ENCODE measurements around the gene COBL.

COBL gene

DNA sequence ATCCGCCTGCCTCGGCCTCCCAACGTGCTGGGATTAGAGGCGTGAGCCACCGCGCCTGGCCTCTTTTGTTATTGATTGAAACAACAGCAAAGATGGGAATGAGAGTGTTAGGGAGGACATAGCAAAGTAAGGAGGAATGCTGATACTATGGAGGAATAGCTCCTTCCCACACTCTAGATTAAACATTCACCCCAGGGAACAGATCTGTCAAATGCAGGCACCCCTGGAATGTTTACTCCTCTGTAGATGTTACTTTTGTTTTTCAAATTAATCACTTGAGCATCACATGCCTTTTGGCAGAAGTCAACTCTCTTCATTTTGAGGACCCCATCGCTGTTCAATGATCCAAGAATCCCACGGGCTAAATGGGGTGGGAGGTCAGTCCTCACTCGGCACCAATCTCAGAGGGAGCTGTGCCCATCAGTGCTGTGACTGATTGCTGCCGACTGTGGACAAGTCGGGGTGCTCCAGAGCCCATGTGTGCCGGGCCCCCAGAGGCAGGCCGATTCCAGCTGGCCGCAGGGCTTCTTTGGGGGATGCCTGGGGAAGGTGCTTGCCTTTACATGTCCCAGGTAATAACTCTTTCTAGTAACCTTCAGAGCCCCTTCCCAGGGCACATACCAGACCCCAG, 10.2 kb upstream of the COBL start:
- TF ChIP-seq, protein P1, sequence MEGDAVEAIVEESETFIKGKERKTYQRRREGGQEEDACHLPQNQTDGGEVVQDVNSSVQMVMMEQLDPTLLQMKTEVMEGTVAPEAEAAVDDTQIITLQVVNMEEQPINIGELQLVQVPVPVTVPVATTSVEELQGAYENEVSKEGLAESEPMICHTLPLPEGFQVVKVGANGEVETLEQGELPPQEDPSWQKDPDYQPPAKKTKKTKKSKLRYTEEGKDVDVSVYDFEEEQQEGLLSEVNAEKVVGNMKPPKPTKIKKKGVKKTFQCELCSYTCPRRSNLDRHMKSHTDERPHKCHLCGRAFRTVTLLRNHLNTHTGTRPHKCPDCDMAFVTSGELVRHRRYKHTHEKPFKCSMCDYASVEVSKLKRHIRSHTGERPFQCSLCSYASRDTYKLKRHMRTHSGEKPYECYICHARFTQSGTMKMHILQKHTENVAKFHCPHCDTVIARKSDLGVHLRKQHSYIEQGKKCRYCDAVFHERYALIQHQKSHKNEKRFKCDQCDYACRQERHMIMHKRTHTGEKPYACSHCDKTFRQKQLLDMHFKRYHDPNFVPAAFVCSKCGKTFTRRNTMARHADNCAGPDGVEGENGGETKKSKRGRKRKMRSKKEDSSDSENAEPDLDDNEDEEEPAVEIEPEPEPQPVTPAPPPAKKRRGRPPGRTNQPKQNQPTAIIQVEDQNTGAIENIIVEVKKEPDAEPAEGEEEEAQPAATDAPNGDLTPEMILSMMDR (IDR thresholded peaks at IDR 0.05; ENCODE audit: insufficient read depth, low read depth, low read length, missing control alignments) = no peak
- no peak for DNase-seq (ENCODE audit: low read depth)
- no peak overlapping the region for H3K4me3 ChIP-seq (ENCODE audit: low read length)

DNA sequence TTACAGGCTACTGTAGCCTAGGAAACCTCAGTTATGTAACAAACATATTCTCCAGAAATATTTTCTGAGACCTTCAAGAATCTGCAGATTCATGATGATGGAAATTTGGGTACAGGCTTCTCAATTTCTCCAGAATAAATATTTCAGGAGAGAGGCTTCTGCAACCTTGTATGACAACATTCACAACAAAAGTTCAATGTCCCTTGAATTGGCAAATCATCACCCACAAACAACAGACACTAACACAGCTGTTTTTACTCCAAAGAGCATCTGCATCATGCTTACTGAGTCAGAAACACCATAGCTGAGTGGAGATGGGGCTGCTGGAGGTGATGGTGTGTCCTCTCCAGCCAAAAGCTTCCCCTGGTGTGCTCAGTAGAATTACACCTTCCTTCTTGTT, 9.3 kb upstream of the COBL start:
- TF ChIP-seq, protein P1 (IDR thresholded peaks at IDR 0.05; ENCODE audit: insufficient read depth, low read depth, low read length, missing control alignments) = no peak
- no peak for DNase-seq (ENCODE audit: low read depth)
- H3K4me3 ChIP-seq (ENCODE audit: low read length) = no peak overlapping the region

DNA sequence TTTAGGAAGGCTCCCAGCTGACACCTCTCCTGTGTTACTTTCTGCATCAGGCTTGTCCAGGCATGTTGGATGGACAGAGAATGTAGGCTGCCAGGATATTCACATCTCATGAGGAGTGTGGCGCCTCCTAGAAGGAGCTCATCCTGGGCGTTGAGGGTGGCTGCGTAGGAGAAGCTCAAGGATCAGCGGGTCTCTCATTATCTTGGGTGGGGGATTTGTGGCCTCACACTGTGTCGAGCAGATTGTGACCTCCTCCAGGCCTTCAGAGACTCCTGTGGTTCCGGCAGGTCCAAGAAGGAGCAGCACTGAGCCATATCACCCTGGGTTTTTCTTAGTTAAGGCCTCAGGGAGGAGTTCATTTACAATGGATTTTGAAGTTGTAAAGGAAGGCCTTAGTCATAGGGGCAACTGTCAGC, 8.7 kb upstream of the COBL start:
- TF ChIP-seq, protein P1 (IDR thresholded peaks at IDR 0.05; ENCODE audit: insufficient read depth, low read depth, low read length, missing control alignments) = no peak
- H3K4me3 ChIP-seq (ENCODE audit: low read length) = no peak overlapping the region
- peak; percentile 41 for DNase-seq (ENCODE audit: low read depth)

DNA sequence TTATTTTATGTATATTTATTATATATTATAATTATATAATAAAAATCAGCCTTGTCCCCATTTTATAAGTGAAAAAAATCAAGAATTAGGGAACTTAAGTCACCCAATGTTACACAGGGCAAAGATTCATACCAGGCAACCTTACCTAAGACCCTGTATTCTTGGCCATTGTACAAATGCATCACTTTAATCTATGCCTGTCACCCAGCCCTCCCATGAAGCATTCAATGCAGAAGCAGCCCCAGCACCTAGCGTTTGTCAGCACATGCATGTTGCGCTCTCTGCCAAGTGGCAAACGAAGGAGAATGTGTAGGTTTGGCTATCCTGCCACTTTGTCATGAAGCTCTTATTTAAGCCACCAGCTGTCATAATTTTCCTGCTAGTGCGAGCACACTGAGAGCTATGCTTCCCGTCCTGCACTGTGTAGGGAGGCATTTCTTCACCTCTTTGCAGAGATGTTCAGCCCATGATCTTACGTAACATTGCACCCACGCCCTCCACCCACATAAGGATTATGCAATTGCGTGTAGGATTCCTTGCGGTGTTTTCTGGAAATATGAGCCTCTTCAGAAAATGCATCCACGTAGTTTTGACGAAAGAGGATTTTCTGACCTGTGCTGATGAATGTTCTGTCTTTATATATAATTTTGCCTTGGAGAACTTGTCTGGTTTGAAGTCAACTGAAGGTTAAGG, 7.7 kb upstream of the COBL start:
- TF ChIP-seq, protein P1 (IDR thresholded peaks at IDR 0.05; ENCODE audit: insufficient read depth, low read depth, low read length, missing control alignments) = no peak
- DNase-seq (ENCODE audit: low read depth) = peak; percentile 75
- no peak overlapping the region for H3K4me3 ChIP-seq (ENCODE audit: low read length)

DNA sequence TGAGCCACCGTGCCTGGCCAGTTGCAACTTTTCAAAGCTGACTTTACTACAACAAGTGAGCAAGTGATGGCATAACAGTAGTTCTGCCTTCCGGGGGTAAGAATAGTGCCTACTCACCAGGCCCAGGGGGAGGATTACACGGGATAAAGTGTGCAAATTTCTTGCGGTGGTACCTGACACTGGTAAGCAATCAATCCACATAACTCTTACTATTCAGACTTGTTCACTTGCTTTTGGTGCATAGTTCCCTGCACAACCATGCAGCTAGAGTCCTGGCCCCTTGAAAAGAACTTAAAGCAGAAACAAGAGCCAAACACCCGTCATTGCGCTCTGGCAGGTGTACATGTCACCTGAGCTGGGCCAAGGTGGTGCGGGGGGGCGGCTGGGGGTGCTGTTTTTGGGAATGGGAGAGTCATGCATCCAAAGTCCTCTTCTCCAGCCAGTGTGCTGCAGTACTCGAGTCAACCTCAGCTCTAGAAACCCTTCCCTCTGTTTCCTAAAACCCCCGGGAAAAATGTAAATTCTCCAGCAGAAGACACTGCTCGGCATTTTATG, 5.4 kb upstream of the COBL start:
- TF ChIP-seq, protein P1 (IDR thresholded peaks at IDR 0.05; ENCODE audit: insufficient read depth, low read depth, low read length, missing control alignments) = no peak
- H3K4me3 ChIP-seq (ENCODE audit: low read length) = no peak overlapping the region
- DNase-seq (ENCODE audit: low read depth) = no peak

GRCh38 chr7:51318886-51319579, 2.4 kb upstream of the COBL start:
- no peak overlapping the region for H3K4me3 ChIP-seq (ENCODE audit: low read length)
- TF ChIP-seq, protein P1 (IDR thresholded peaks at IDR 0.05; ENCODE audit: insufficient read depth, low read depth, low read length, missing control alignments) = no peak
- no peak for DNase-seq (ENCODE audit: low read depth)
